Measurements from ENCODE around the gene SLC35F1.

DNA sequence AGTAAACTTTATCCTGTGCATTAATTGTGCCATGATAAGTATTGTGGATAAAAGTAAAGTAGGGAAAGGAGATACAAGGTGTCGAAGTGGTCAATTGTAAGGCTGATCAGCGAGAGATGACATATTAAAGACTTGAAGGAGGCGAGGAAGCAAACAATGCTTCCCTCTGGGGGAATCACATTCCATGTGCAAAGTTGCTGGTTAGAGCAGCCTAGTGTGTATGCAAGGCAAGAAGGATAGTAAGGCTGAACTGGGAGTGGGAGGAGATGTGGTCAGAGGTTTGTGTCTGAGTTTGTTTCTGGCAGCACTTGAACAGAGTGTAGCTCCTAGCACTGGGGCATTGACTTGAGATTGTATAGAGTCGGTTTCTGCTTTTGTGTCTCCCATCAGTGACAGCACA, 122.9 kb downstream of the SLC35F1 start:
- TF ChIP-seq, protein P1, sequence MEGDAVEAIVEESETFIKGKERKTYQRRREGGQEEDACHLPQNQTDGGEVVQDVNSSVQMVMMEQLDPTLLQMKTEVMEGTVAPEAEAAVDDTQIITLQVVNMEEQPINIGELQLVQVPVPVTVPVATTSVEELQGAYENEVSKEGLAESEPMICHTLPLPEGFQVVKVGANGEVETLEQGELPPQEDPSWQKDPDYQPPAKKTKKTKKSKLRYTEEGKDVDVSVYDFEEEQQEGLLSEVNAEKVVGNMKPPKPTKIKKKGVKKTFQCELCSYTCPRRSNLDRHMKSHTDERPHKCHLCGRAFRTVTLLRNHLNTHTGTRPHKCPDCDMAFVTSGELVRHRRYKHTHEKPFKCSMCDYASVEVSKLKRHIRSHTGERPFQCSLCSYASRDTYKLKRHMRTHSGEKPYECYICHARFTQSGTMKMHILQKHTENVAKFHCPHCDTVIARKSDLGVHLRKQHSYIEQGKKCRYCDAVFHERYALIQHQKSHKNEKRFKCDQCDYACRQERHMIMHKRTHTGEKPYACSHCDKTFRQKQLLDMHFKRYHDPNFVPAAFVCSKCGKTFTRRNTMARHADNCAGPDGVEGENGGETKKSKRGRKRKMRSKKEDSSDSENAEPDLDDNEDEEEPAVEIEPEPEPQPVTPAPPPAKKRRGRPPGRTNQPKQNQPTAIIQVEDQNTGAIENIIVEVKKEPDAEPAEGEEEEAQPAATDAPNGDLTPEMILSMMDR (IDR thresholded peaks at IDR 0.05; ENCODE audit: insufficient read depth, low read length) = no peak
- TF ChIP-seq SPI1 (IDR thresholded peaks at IDR 0.05; ENCODE audit: borderline replicate concordance, low read depth) = no peak
- no peak for TF ChIP-seq POLR2AphosphoS5 (IDR thresholded peaks at IDR 0.05; ENCODE audit: low read depth)

Measured in HL-60 (cell line).